Mucosa of stomach (tissue), 1 donor: ENCODE results near the gene SLC49A4.

Experiments used
- H3K27me3 ChIP-seq: one replicate; pipeline ENCODE4 v1.7.0; 2013; ENCODE audit warnings: mild to moderate bottlenecking, low read length; ENCODE audit not compliant: control insufficient read depth, insufficient read depth
- H3K36me3 ChIP-seq: one replicate; pipeline ENCODE4 v1.7.0; 2013; ENCODE audit warnings: low read length; ENCODE audit not compliant: control insufficient read depth, insufficient read depth
- H3K4me1 ChIP-seq: one replicate; pipeline ENCODE4 v1.7.0; 2013; ENCODE audit warnings: mild to moderate bottlenecking, low read length; ENCODE audit not compliant: control insufficient read depth, insufficient read depth
- H3K4me3 ChIP-seq: one replicate; pipeline ENCODE4 v1.7.0; 2013; ENCODE audit warnings: low read length
- H3K9ac ChIP-seq: one replicate; pipeline ENCODE4 v1.7.0; 2013; ENCODE audit warnings: mild to moderate bottlenecking, low read length, moderate library complexity
- H3K9me3 ChIP-seq: one replicate; pipeline ENCODE4 v1.7.0; 2013; ENCODE audit warnings: mild to moderate bottlenecking, low read length, moderate library complexity; ENCODE audit not compliant: control insufficient read depth
- donor health status: Pancreatic carcinoma.

SLC49A4 gene

GRCh38 chr3:122824465-122825381 lies 29.9 kb downstream of the SLC49A4 start:
- H3K9me3 ChIP-seq = no peaks in the 10 kb centered on the region

GRCh38 chr3:122825460-122825859 lies 30.6 kb downstream of the SLC49A4 start:
- H3K9me3 ChIP-seq = no peaks in the 10 kb centered on the region
- no peak overlapping the region for H3K9ac ChIP-seq
- H3K36me3 ChIP-seq = no peaks in the 10 kb centered on the region
- no peaks in the 10 kb centered on the region for H3K4me1 ChIP-seq
- H3K27me3 ChIP-seq = no peaks in the 10 kb centered on the region
- no peak overlapping the region for H3K4me3 ChIP-seq

More at GRCh38 chr3:122824465-122825381, 29.9 kb downstream of the SLC49A4 start:
- Histone ChIP-seq H3K27me3 (no peaks in the 10 kb centered on the region), H3K9ac (no peak overlapping the region), H3K36me3 (no peaks in the 10 kb centered on the region), H3K4me1 (no peaks in the 10 kb centered on the region), H3K4me3 (no peak overlapping the region)

- Histone ChIP-seq H3K9me3 (no peaks in the 10 kb centered on the region), H3K9ac (no peak overlapping the region), H3K27me3 (no peaks in the 10 kb centered on the region), H3K36me3 (no peaks in the 10 kb centered on the region), H3K4me3 (no peak overlapping the region), H3K4me1 (no peaks in the 10 kb centered on the region)
Measured at GRCh38 chr3:122826278-122826677, 31.4 kb downstream of the SLC49A4 start.

GRCh38 chr3:122828281-122828680 lies 33.4 kb downstream of the SLC49A4 start:
- H3K27me3 ChIP-seq = no peaks in the 10 kb centered on the region
- no peaks in the 10 kb centered on the region for H3K36me3 ChIP-seq
- no peaks in the 10 kb centered on the region for H3K9me3 ChIP-seq
- no peak overlapping the region for H3K9ac ChIP-seq
- H3K4me1 ChIP-seq = no peaks in the 10 kb centered on the region
- no peak overlapping the region for H3K4me3 ChIP-seq

GRCh38 chr3:122835590-122835989 lies 40.7 kb downstream of the SLC49A4 start:
- Histone ChIP-seq H3K9me3 (no peaks in the 10 kb centered on the region), H3K27me3 (no peaks in the 10 kb centered on the region), H3K36me3 (no peaks in the 10 kb centered on the region), H3K9ac (no peak overlapping the region), H3K4me3 (no peak overlapping the region), H3K4me1 (no peaks in the 10 kb centered on the region)

GRCh38 chr3:122843604-122844003 lies 48.7 kb downstream of the SLC49A4 start:
- H3K36me3 ChIP-seq = no peaks in the 10 kb centered on the region
- H3K9ac ChIP-seq = no peak overlapping the region
- no peaks in the 10 kb centered on the region for H3K4me1 ChIP-seq
- no peaks in the 10 kb centered on the region for H3K9me3 ChIP-seq
- no peaks in the 10 kb centered on the region for H3K27me3 ChIP-seq
- no peak overlapping the region for H3K4me3 ChIP-seq

GRCh38 chr3:122857019-122857418 lies 62.1 kb downstream of the SLC49A4 start:
- H3K4me1 ChIP-seq = no peaks in the 10 kb centered on the region
- no peak overlapping the region for H3K9ac ChIP-seq
- no peaks in the 10 kb centered on the region for H3K36me3 ChIP-seq
- no peak overlapping the region for H3K4me3 ChIP-seq
- no peaks in the 10 kb centered on the region for H3K27me3 ChIP-seq
- H3K9me3 ChIP-seq = no peaks in the 10 kb centered on the region

- Histone ChIP-seq H3K4me1 (no peaks in the 10 kb centered on the region), H3K27me3 (no peaks in the 10 kb centered on the region), H3K4me3 (no peak overlapping the region), H3K9me3 (no peaks in the 10 kb centered on the region), H3K9ac (no peak overlapping the region), H3K36me3 (no peaks in the 10 kb centered on the region)
Measured at GRCh38 chr3:122858373-122858772, 63.5 kb downstream of the SLC49A4 start.

GRCh38 chr3:122859021-122859805 lies 64.3 kb downstream of the SLC49A4 start:
- H3K27me3 ChIP-seq = no peaks in the 10 kb centered on the region
- H3K4me3 ChIP-seq = no peak overlapping the region
- H3K9ac ChIP-seq = no peak overlapping the region
- H3K4me1 ChIP-seq = no peaks in the 10 kb centered on the region
- H3K9me3 ChIP-seq = no peaks in the 10 kb centered on the region
- no peaks in the 10 kb centered on the region for H3K36me3 ChIP-seq

GRCh38 chr3:122862381-122862780 lies 67.5 kb downstream of the SLC49A4 start:
- Histone ChIP-seq H3K4me1 (no peaks in the 10 kb centered on the region), H3K9me3 (no peaks in the 10 kb centered on the region), H3K4me3 (no peak overlapping the region), H3K9ac (no peak overlapping the region), H3K27me3 (no peaks in the 10 kb centered on the region), H3K36me3 (no peaks in the 10 kb centered on the region)

GRCh38 chr3:122864498-122864897 lies 69.6 kb downstream of the SLC49A4 start:
- H3K9ac ChIP-seq = no peak overlapping the region
- H3K4me3 ChIP-seq = no peak overlapping the region
- no peaks in the 10 kb centered on the region for H3K4me1 ChIP-seq
- no peaks in the 10 kb centered on the region for H3K9me3 ChIP-seq
- no peaks in the 10 kb centered on the region for H3K27me3 ChIP-seq
- H3K36me3 ChIP-seq = no peaks in the 10 kb centered on the region

GRCh38 chr3:122868322-122868721 lies 73.5 kb downstream of the SLC49A4 start:
- Histone ChIP-seq H3K9ac (no peak overlapping the region), H3K36me3 (no peaks in the 10 kb centered on the region), H3K4me3 (no peak overlapping the region), H3K27me3 (no peaks in the 10 kb centered on the region), H3K4me1 (no peaks in the 10 kb centered on the region), H3K9me3 (no peaks in the 10 kb centered on the region)
